HG03039 (cell line): ENCODE results near the gene RACGAP1.

Experiments used
- ATAC-seq: cut with Tn5 transposase; IDR thresholded peaks from one replicate; pipeline ENCODE4 v1.9.1; 2021; ENCODE audit warnings: mild to moderate bottlenecking, moderate library complexity; ENCODE audit not compliant: unreplicated experiment

Gene RACGAP1

GRCh38 chr12:50025187-50026059, at the start of gene RACGAP1:
Gene RACGAP1 (minus strand): TSS chr12:50025494. CDS start chr12:50016715, 8,779 bp downstream.
- ATAC-seq, result peak; percentile 91

GRCh38 chr12:50073712-50074111, 48.4 kb upstream of the RACGAP1 start:
- no peak for ATAC-seq

- ATAC-seq, result no peak
Observed at GRCh38 chr12:50073206-50073605, 47.9 kb upstream of the RACGAP1 start.

GRCh38 chr12:50072198-50072907, 47.1 kb upstream of the RACGAP1 start:
- ATAC-seq, result no peak

- ATAC-seq, result no peak
Observed at GRCh38 chr12:50070314-50071060, 45.2 kb upstream of the RACGAP1 start.

- ATAC-seq, result no peak
Observed at GRCh38 chr12:50069539-50069938, 44.2 kb upstream of the RACGAP1 start.

GRCh38 chr12:50069069-50069468, 43.8 kb upstream of the RACGAP1 start:
- ATAC-seq, result no peak

- ATAC-seq, result no peak
Observed at GRCh38 chr12:50066402-50066801, 41.1 kb upstream of the RACGAP1 start.

GRCh38 chr12:50065726-50066310, 40.5 kb upstream of the RACGAP1 start:
- no peak for ATAC-seq

GRCh38 chr12:50062728-50063460, 37.6 kb upstream of the RACGAP1 start:
- no peak for ATAC-seq

GRCh38 chr12:50061946-50062686, 36.8 kb upstream of the RACGAP1 start:
- no peak for ATAC-seq

- ATAC-seq, result no peak
Observed at GRCh38 chr12:50061171-50061570, 35.9 kb upstream of the RACGAP1 start.

GRCh38 chr12:50060120-50060468, 34.8 kb upstream of the RACGAP1 start:
- no peak for ATAC-seq

GRCh38 chr12:50059440-50060119, 34.3 kb upstream of the RACGAP1 start:
- no peak for ATAC-seq

- no peak for ATAC-seq
Observed at GRCh38 chr12:50058743-50059312, 33.5 kb upstream of the RACGAP1 start.

GRCh38 chr12:50057896-50058670, 32.8 kb upstream of the RACGAP1 start:
- ATAC-seq, result no peak

GRCh38 chr12:50057000-50057841, 31.9 kb upstream of the RACGAP1 start, which contains the start of gene ASIC1:
Gene ASIC1 (plus strand): TSS chr12:50057596. CDS start chr12:50058767, 1,171 bp downstream.
- ATAC-seq, result no peak
